AG10803 (cell line): ENCODE measurements around the gene TNFRSF9.

Source experiments
- DNase-seq: peaks from one replicate; pipeline ENCODE4 v3.0.0; 2010; ENCODE audit warnings: low read depth
- H3K4me3 ChIP-seq: 2 replicates; pipeline ENCODE4 v1.5.1; 2011; ENCODE audit warnings: mild to moderate bottlenecking, low read length, control low read depth
- CTCF ChIP-seq: conservative IDR thresholded peaks from 2 replicates; pipeline ENCODE4 v1.5.1; 2011; ENCODE audit warnings: mild to moderate bottlenecking, low read length, control low read depth, inconsistent platforms

The TNFRSF9 gene

GRCh38 chr1:7886405-7886745, 54.3 kb downstream of the TNFRSF9 start:
- peak overlapping the region; percentile 27; the same call in 1 of the 2 replicates for H3K4me3 ChIP-seq
- DNase-seq, result peak; percentile 40
- TF ChIP-seq CTCF, result no peak

GRCh38 chr1:7885513-7886404, 54.9 kb downstream of the TNFRSF9 start:
- H3K4me3 ChIP-seq, result no peak overlapping the region
- no peak for DNase-seq
- no peak for TF ChIP-seq CTCF

- no peak overlapping the region for H3K4me3 ChIP-seq
- TF ChIP-seq CTCF, result no peak
- no peak for DNase-seq
These were observed 55.9 kb downstream of the TNFRSF9 start for GRCh38 chr1:7884757-7885156.

- no peak overlapping the region for H3K4me3 ChIP-seq
- DNase-seq, result no peak
- no peak for TF ChIP-seq CTCF
These were observed 61.4 kb downstream of the TNFRSF9 start for GRCh38 chr1:7879228-7879627.

GRCh38 chr1:7878027-7878426, 62.6 kb downstream of the TNFRSF9 start:
- DNase-seq, result no peak
- H3K4me3 ChIP-seq, result no peak overlapping the region
- TF ChIP-seq CTCF, result no peak

GRCh38 chr1:7873801-7874795, 66.5 kb downstream of the TNFRSF9 start:
- DNase-seq, result no peak
- no peak for TF ChIP-seq CTCF
- no peak overlapping the region for H3K4me3 ChIP-seq
